GM19193 (cell line): Measurements from ENCODE around the gene CNOT6L.

Experiments
- POLR2A ChIP-seq: IDR thresholded peaks from 4 replicates; pipeline ENCODE4 v1.6.1; 2011; ENCODE audit not compliant: insufficient read depth, insufficient read length; ENCODE audit errors: extremely low read depth

Gene CNOT6L

DNA sequence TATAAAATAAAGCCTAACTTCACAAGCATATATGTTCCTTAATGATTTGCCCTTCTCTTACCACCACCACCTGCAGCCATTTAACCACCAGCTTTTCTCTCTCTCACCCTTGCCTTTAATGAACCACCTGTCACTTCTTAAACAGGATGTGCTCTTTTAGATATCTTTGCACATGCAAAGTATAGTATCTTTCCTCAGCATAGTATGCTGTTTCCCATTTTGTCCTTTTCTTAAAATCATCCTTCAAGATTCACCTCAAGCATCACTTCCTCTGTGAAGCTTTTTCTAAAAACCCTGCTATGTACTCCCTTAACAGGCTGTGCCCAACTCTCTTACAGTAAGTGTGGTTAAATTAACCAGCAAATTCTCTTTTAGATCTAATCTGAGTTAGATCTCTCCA, 8.2 kb upstream of the CNOT6L start:
- no peak for TF ChIP-seq POLR2A

DNA sequence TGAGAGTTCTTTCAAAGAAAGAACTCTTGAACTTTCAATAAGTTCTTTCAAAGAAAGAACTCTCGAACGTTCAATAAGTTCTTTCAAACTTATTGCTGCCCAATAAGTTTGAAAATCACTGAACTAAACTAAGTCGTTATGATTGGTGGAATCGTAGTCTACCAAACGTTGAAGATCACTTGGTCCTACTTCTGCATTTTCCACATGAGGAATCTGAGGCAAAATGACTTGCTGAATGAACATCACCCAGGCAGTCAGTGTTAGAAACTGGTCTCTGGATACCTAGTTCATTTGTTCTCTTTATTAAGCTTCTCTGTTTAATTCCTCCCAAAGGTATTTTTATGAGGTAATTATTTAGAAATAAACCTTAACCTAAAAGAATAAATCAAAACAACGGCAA, 7.1 kb upstream of the CNOT6L start:
- no peak for TF ChIP-seq POLR2A

DNA sequence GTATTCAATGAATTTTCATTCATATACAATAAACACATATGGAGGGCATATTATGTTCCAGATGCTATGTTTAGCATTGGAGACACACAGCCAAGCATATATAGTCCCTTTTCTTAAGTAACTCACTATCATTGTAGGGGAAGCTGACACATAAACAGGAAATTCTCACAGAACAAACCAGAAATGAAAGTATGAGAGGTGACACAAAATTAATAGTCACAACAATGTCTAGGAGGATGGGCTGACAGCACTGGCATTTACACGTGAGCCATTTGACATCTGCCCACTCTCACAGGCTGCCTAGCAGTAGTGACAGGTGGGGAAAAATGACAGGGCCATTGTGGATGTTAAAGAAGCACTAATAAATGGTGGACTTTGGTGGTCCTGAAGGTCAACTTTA, 2.6 kb upstream of the CNOT6L start:
- TF ChIP-seq POLR2A: no peak

DNA sequence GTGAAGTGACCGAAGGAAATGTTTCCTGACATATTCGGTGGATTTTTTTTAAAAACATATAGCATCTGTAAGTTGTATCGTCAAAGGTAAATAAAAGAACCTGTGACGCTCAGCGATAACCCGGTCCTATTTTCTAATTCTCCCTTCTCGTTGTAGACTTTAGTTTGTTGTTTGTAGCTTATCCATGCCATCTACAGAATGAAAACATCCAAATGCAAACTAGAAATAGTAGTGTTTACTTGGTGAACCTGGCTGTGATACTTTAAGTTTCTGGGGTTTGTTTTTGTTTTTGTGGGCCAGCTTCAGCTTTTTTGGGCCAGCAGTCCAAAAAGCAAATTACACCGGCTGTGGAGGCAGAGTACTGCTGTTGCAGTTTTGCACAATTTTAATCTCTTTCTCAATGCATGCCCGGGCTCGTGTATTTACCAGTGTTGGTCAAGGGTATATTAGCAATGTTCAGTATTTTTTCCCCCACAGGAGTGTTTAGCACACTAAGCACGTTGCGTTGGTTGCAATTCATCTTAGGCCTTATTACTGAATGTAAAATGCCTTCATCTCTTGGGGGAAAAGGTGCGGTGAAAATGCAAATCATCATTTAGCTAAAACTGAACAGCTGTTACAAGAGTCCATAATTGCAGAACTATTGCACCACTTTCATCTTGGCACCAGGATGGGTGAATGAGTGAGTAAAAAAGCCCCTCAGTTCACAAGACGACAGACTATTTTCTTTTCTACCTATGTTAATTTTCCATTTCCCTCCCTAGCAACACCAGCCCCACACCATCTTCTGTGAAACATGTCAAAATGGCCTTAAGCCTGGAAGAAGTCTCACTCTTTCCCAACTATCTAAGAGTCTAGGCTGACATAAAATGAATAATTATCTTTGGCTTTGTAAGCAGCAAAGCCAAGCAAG, 1.7 kb upstream of the CNOT6L start:
- no peak for TF ChIP-seq POLR2A

DNA sequence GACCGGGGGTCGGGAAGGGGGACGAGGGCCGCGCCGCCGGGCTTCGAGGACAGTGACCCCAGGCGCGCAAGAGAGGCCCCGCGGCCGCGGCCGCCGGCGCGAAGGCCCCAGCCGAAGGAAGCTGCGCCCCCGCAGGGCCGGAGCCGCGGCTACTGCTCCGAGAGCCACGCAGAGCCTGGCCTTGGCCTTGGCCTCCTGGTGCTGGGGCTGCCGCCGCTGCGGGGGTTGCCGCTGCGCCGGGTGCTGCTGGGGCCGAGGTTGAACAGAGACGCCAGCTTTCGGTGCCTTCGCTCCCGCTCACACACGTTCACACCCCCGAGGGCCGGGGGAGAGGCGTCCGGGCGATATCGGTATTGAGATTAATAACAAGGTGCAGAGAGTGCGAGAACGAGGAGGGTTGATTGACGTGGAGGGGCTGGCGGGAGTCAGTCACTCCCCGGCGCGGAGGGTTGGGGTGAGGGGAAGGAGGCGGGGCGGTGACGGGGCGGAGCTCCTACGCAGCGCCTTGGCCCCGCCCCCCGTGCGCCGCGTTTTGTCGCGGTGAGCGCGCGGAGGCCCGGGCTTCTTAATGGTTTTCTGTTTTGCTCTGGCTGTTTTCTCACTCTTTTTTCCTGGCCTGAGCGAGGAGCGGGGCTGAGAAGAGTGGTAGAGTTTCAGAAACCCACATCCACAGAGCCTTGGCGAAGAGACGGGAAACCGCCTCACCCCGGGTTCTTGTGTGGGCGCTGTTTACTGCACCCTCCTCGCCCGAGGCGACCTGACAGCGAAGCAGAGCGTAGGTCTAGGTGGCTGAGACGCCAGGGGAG, 878 bp upstream of the CNOT6L start:
- peak; percentile 70 for TF ChIP-seq POLR2A

DNA sequence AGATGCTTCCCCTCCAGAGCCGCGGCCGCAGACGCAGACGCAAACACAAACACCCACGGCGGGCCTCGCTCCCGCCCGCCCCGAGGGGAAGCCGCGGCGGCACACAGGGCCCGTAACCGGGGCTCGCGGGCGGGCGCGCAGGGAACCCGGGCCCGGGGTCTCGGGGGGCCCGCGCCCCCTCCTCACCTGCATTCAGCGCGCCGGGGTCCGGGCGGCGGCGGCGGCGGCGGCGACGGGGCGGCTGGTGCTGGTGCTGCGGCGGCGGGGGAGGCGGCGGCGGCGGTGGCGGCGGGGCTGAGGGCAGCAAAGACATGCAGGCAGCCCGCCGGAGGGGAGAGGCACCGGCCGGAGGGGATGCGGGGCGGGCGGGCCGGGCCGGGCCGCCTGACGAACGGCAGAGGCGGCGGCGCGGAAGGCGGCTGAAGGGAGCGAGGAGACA, 255 bp upstream of the CNOT6L start:
- TF ChIP-seq POLR2A: no peak

DNA sequence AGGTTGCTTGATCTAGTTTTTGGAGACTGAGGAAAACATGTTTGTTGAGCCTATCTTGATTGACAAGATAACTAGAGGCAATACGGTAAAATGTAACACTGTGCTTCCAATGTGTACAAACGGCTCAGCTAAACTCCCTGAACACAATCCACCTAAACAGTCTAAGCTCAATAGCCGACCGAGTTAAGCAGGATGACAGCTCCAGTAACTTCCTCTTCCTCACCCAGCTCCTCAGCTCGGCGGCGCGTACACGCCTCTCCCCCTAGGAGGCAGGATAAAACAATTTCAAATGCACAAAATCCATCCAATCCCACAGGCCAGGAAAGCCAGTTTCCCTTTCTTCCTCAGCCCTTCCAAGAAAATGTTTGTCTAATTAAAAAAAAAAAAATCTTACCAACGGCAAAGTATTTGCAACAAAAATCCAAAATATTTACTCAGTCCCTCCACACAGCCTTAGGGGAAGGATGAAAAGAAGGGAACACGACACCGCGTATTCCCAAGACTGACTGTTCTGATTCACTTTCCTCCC, 1.0 kb downstream of the CNOT6L start:
- TF ChIP-seq POLR2A: no peak

DNA sequence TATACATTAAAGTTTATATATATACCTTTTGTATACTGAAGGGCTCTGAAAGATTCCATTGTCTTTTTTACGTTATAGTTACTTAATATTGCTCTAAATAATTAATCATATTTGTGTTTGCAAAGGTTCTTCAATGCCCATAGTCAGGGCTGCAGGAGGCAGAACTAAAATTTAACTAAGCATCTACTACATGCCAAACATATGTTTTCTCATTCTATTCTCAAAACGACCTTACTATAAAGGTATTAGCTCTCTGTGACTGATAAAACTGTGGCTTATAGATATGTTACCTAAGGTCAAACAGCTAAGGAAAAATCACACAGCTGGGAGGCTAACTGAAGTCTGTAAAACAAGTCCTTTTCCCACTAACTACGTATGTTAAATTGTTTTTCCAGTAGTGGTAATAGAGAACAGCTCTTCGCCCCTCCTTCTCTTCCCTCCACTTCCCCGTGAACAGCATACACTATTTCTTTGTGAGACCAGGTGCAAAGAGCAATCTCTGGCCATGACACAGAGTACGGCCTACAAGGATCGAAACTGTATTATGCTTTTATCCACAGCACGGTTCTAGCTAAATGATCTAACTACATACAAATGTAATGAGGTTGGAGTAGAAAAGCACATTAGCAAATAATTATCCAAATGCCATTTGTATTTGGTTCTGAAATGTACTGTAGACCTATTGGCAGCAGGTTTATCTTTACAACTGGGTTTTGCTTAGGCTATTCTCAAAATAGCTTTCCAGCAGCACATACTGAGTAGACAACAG, 1.7 kb downstream of the CNOT6L start:
- no peak for TF ChIP-seq POLR2A

DNA sequence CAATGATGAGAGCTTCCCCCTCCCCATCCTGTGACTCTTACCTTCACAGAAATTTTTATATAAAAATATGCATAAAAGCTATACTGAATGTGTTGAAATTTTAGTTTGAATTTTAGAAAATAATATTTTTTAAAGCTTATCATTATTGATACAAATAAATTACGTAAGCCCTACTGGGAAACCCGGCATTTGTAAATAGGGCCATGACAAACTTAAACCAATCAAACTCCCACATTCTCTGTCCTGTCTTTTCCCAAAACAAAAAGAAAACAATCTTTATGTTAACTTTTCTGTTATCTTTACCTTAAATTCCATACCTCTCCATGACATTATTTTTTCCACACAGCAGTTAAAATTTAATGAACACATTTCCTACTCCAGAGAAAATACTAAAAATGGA, 2.6 kb downstream of the CNOT6L start:
- TF ChIP-seq POLR2A: no peak

DNA sequence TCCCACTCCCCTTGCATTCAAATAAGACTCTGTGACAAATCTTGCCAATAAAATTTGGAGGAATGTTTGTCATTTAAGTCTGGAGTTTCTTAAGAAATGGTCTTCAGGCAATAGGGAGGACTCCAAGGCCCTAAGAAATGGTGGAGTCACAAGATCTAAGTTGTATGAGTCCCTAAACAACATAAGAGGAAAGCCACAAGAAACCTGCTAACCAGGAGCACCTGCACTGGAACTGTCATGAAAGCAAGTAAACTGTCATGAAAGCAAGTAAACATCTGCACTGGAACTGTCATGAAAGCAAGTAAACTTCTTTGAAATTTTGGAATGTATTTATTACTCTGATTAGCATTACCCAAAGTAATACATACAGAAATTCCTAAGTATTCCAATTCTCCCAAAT, 3.5 kb downstream of the CNOT6L start:
- no peak for TF ChIP-seq POLR2A

DNA sequence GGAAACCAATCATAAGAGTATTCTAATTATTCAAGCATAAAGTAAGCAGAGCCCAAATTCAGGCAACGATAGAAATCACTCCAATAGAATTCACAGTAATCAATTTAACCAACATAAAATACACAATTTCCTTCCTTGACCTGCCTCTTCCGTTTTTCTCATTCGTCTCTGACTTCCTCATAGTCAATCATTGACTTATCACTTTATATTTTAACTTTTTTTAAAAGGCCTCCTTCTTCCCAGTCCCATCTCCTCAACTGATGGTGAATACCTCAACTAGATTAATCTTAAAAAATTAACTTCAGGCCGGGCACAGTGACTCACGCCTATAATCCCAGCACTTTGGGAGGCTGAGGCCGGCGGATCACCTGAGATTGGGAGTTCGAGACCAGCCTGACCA, 13.3 kb downstream of the CNOT6L start:
- TF ChIP-seq POLR2A: no peak

DNA sequence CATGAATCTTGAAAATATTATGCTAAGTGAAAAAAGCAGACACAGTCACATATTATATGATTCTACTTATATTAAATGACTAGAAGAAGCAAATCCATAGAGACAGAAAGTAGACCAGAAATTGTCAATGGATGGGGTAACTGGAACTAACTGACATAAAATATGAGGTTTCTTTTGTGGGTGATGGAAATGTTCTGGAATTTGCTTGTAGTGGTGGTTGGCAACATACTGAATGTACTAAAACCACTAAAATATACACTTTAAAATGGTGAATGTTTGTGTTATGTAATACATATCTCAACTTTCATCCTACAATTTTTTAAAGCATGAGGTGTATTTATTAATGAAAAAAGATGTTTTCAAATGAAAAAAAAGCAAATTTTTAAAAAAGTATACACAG, 14.7 kb downstream of the CNOT6L start:
- no peak for TF ChIP-seq POLR2A

DNA sequence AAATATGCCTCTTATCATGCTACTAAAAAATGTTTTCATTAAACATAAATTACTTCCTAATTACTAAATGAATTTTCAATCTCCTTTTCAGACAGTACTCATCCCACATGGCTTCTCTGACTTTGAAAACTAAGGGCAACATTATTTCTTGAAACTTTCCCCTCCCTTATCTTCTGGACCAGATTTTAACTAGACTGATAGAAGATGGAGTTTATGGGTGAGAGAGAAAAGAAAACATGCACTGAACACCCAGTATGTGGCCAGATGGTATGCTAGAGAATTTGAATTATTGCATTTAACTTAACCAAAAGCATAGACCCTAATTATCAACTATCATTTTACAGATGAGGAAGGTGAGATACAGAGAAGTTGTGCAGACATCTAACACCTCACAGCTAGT, 16.8 kb downstream of the CNOT6L start:
- no peak for TF ChIP-seq POLR2A

DNA sequence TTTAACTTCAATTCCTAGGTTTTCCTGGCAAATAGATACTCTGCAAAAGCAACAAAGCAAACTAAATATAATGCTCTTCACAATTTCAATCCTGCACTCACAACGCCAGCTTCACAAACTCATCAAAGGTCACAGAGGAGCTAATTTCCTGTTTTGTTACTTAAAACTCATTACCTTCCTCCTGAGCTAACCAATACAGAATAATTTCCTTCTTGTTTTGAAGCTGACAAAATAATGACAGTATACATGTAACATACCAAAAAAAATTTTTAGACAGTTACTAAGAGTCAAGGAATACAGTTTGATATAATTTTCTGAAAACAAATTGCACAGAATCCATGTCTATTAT, 17.9 kb downstream of the CNOT6L start:
- TF ChIP-seq POLR2A: no peak
